Trophoblast cell (in vitro differentiated cells and primary cell): ENCODE results near the gene ZBBX.

Experiments used
- DNase-seq, 2 donors: peaks; one replicate each; pipeline ENCODE4 v3.0.0-alpha.2; 2016
- H2AFZ ChIP-seq: 2 replicates; pipeline ENCODE4 v1.6.1; 2013; ENCODE audit warnings: low read length, moderate library complexity, mild to moderate bottlenecking; ENCODE audit not compliant: insufficient read depth, poor library complexity
- H2AK5ac ChIP-seq: 2 replicates; pipeline ENCODE4 v1.6.1; 2013; ENCODE audit warnings: mild to moderate bottlenecking, low read length
- H2BK120ac ChIP-seq: 2 replicates; pipeline ENCODE4 v1.6.1; 2013; ENCODE audit warnings: low read length, mild to moderate bottlenecking, moderate library complexity; ENCODE audit not compliant: insufficient read depth, poor library complexity
- H2BK12ac ChIP-seq: 2 replicates; pipeline ENCODE4 v1.6.1; 2013; ENCODE audit warnings: mild to moderate bottlenecking, low read length, moderate library complexity
- H2BK5ac ChIP-seq: 2 replicates; pipeline ENCODE4 v1.6.1; 2013; ENCODE audit warnings: low read length, low read depth, moderate library complexity, mild to moderate bottlenecking; ENCODE audit not compliant: poor library complexity
- H3K14ac ChIP-seq: 2 replicates; pipeline ENCODE4 v1.6.1; 2013; ENCODE audit warnings: mild to moderate bottlenecking, low read length
- H3K18ac ChIP-seq: 2 replicates; pipeline ENCODE4 v1.6.1; 2013; ENCODE audit warnings: mild to moderate bottlenecking, low read length
- H3K23ac ChIP-seq: 2 replicates; pipeline ENCODE4 v1.6.1; 2013; ENCODE audit warnings: low read length
- H3K27ac ChIP-seq: 2 replicates; pipeline ENCODE4 v1.5.1; 2013; ENCODE audit warnings: low read depth, mild to moderate bottlenecking, inconsistent platforms, low read length, moderate library complexity
- H3K27me3 ChIP-seq: 2 replicates; pipeline ENCODE4 v1.6.1; 2013; ENCODE audit warnings: inconsistent platforms, mild to moderate bottlenecking, low read length, moderate library complexity; ENCODE audit not compliant: insufficient read depth
- H3K36me3 ChIP-seq, 2 experiments: 1 replicate in 1 of 2; 2 replicates in 1 of 2; pipeline ENCODE4 v1.6.1; 2013; ENCODE audit warnings: low read length in 2 of 2, mild to moderate bottlenecking in 2 of 2, moderate library complexity in 1 of 2; ENCODE audit not compliant: insufficient read depth in 2 of 2, control insufficient read depth in 1 of 2
- H3K4ac ChIP-seq: 2 replicates; pipeline ENCODE4 v1.6.1; 2013; ENCODE audit warnings: low read depth, mild to moderate bottlenecking, low read length, moderate library complexity
- H3K4me1 ChIP-seq, 2 experiments: 1 replicate in 1 of 2; 2 replicates in 1 of 2; pipeline ENCODE4 v1.6.1; 2013; ENCODE audit warnings: low read length in 2 of 2, mild to moderate bottlenecking in 2 of 2, moderate library complexity in 1 of 2; ENCODE audit not compliant: insufficient read depth in 2 of 2, control insufficient read depth in 1 of 2
- H3K4me2 ChIP-seq: 2 replicates; pipeline ENCODE4 v1.6.1; 2013; ENCODE audit warnings: inconsistent platforms, mild to moderate bottlenecking, low read length, moderate library complexity
- H3K4me3 ChIP-seq: 2 replicates; pipeline ENCODE4 v1.5.1; 2013; ENCODE audit warnings: mild to moderate bottlenecking, low read depth, low read length, inconsistent platforms
- H3K79me1 ChIP-seq: one replicate; pipeline ENCODE4 v1.6.1; 2013; ENCODE audit warnings: low read length
- H3K79me2 ChIP-seq: 2 replicates; pipeline ENCODE4 v1.6.1; 2013; ENCODE audit warnings: low read length, mild to moderate bottlenecking; ENCODE audit not compliant: control insufficient read depth, insufficient read depth, poor library complexity
- H3K9ac ChIP-seq: 2 replicates; pipeline ENCODE4 v1.6.1; 2013; ENCODE audit warnings: mild to moderate bottlenecking, low read length
- H3K9me3 ChIP-seq: 2 replicates; pipeline ENCODE4 v1.6.1; 2013; ENCODE audit warnings: low read depth, mild to moderate bottlenecking, control low read depth, inconsistent platforms, low read length; ENCODE audit not compliant: insufficient read depth
- H4K12ac ChIP-seq: 2 replicates; pipeline ENCODE4 v1.6.1; 2013; ENCODE audit warnings: low read depth, mild to moderate bottlenecking, low read length, moderate library complexity
- H4K8ac ChIP-seq: 2 replicates; pipeline ENCODE4 v1.6.1; 2013; ENCODE audit warnings: low read depth, mild to moderate bottlenecking, low read length, moderate library complexity
- H4K91ac ChIP-seq: one replicate; pipeline ENCODE4 v1.6.1; 2013; ENCODE audit warnings: low read depth, mild to moderate bottlenecking, low read length, moderate library complexity
- WGBS: extraction: QIAGEN DNeasy Blood & Tissue Kit; methylation state at CpG from one replicate; pipeline ENCODE4 v1.1.7; 2013; ENCODE audit warnings: missing lambda C conversion rate; ENCODE audit not compliant: insufficient read length, insufficient coverage; ENCODE audit errors: extremely low coverage; 5-methylcytosine and 5-hydroxymethylcytosine counted together

Gene ZBBX

GRCh38 chr3:167241048-167241845, 138.8 kb downstream of the ZBBX start:
- no CpG with 5 or more reads among the region's 1 CpG for WGBS

GRCh38 chr3:167228135-167228534, 152.0 kb downstream of the ZBBX start:
- WGBS: no CpG with 5 or more reads among the region's 3 CpGs
- H3K36me3 ChIP-seq: no peaks in the 10 kb centered on the region

More at GRCh38 chr3:167241048-167241845, 138.8 kb downstream of the ZBBX start:
- no peak overlapping the region for H3K18ac ChIP-seq
- no peak overlapping the region for H3K4ac ChIP-seq
- no peak overlapping the region for H3K27ac ChIP-seq
- H3K79me2 ChIP-seq: no peaks in the 10 kb centered on the region
- H3K9me3 ChIP-seq: no peaks in the 10 kb centered on the region
- no peak overlapping the region for H4K8ac ChIP-seq
- no peak overlapping the region for H3K14ac ChIP-seq
- H4K12ac ChIP-seq: no peak overlapping the region
- no peak overlapping the region for H4K91ac ChIP-seq
- no peaks in the 10 kb centered on the region for H3K4me1 ChIP-seq
- H2BK5ac ChIP-seq: no peak overlapping the region
- no peak overlapping the region for H2BK12ac ChIP-seq
- no peak overlapping the region for H2AFZ ChIP-seq
- H3K36me3 ChIP-seq: no peaks in the 10 kb centered on the region
- H3K79me1 ChIP-seq: no peaks in the 10 kb centered on the region
- H2BK120ac ChIP-seq: no peak overlapping the region
- H3K27me3 ChIP-seq: no peaks in the 10 kb centered on the region
- DNase-seq: no peak
- no peak overlapping the region for H3K9ac ChIP-seq
- no peak overlapping the region for H3K4me3 ChIP-seq
- H3K4me2 ChIP-seq: no peak overlapping the region
- H3K23ac ChIP-seq: no peak overlapping the region
- H2AK5ac ChIP-seq: no peak overlapping the region

GRCh38 chr3:167225821-167226220, 154.3 kb downstream of the ZBBX start:
- H3K9ac ChIP-seq: no peak overlapping the region
- no peak overlapping the region for H4K12ac ChIP-seq
- no CpG with 5 or more reads among the region's 1 CpG for WGBS

More at GRCh38 chr3:167228135-167228534, 152.0 kb downstream of the ZBBX start:
- no peak overlapping the region for H4K91ac ChIP-seq
- no peaks in the 10 kb centered on the region for H3K79me2 ChIP-seq
- H2AK5ac ChIP-seq: no peak overlapping the region
- H3K14ac ChIP-seq: no peak overlapping the region
- H4K12ac ChIP-seq: no peak overlapping the region
- H3K23ac ChIP-seq: no peak overlapping the region
- H3K4me1 ChIP-seq: no peaks in the 10 kb centered on the region
- H2BK5ac ChIP-seq: no peak overlapping the region
- no peak overlapping the region for H3K4me2 ChIP-seq
- no peak for DNase-seq
- H3K9ac ChIP-seq: no peak overlapping the region
- H3K9me3 ChIP-seq: no peaks in the 10 kb centered on the region
- H3K4me3 ChIP-seq: no peak overlapping the region
- H3K18ac ChIP-seq: no peak overlapping the region
- H3K27me3 ChIP-seq: no peaks in the 10 kb centered on the region
- no peak overlapping the region for H3K4ac ChIP-seq
- no peak overlapping the region for H2AFZ ChIP-seq
- H3K27ac ChIP-seq: no peak overlapping the region
- no peak overlapping the region for H2BK120ac ChIP-seq
- no peaks in the 10 kb centered on the region for H3K79me1 ChIP-seq
- no peak overlapping the region for H2BK12ac ChIP-seq
- no peak overlapping the region for H4K8ac ChIP-seq

DNA sequence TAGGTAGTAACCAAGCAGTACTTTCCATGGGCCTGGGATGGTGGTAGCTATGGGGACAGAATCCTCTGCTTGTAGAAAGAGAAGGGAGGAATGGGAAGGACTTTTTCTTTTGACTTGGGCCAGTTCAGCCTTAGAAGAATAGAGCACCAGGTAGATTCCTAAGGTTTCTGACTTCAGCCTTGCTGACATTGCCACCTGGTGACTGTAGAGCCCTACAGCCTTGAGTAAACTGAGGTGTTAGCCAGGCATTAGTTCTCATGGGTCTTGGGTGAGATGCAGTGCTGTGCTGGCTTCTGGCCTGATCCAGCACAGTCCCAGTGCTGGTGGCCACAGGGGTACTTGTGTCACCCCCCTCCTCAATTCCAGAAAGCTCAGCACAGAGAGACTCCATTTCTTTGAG, 171.1 kb downstream of the ZBBX start:
- Histone ChIP-seq H3K18ac (no peak overlapping the region), H3K79me2 (no peaks in the 10 kb centered on the region), H3K14ac (no peak overlapping the region), H2AFZ (no peak overlapping the region), H4K8ac (no peak overlapping the region), H3K9ac (no peak overlapping the region), H2BK5ac (no peak overlapping the region), H3K4me1 (no peaks in the 10 kb centered on the region), H3K36me3 (no peaks in the 10 kb centered on the region), H3K23ac (no peak overlapping the region), H2AK5ac (no peak overlapping the region), H3K27ac (no peak overlapping the region), H2BK12ac (no peak overlapping the region), H3K79me1 (no peaks in the 10 kb centered on the region), H3K27me3 (no peaks in the 10 kb centered on the region), H4K91ac (no peak overlapping the region), H4K12ac (no peak overlapping the region), H2BK120ac (no peak overlapping the region), H3K9me3 (no peaks in the 10 kb centered on the region), H3K4me2 (no peak overlapping the region), H3K4me3 (no peak overlapping the region), H3K4ac (no peak overlapping the region)
- DNase-seq: peak in 1 of 2 donors; percentile 7

More at GRCh38 chr3:167225821-167226220, 154.3 kb downstream of the ZBBX start:
- Histone ChIP-seq H3K4me1 (no peaks in the 10 kb centered on the region), H4K91ac (no peak overlapping the region), H3K18ac (no peak overlapping the region), H2BK120ac (no peak overlapping the region), H3K14ac (no peak overlapping the region), H2AK5ac (no peak overlapping the region), H3K4ac (no peak overlapping the region), H3K79me1 (no peaks in the 10 kb centered on the region), H3K4me2 (no peak overlapping the region), H3K36me3 (no peaks in the 10 kb centered on the region), H4K8ac (no peak overlapping the region), H3K27ac (no peak overlapping the region), H3K23ac (no peak overlapping the region), H3K9me3 (no peaks in the 10 kb centered on the region), H2AFZ (no peak overlapping the region), H2BK5ac (no peak overlapping the region), H3K79me2 (no peaks in the 10 kb centered on the region), H3K4me3 (no peak overlapping the region), H2BK12ac (no peak overlapping the region), H3K27me3 (no peaks in the 10 kb centered on the region)
- DNase-seq: no peak
